ENCODE measurements around the gene PROX2.

Gene PROX2

GRCh38 chr14:74875204-74875603, 741 bp downstream of the PROX2 start:
- DNase-seq (ENCODE audit: low read depth, low spot score) = no peak
- TF ChIP-seq CTCF (IDR thresholded peaks at IDR 0.05; ENCODE audit: low read depth, low read length) = no peak
- in situ Hi-C loops (cut with HindIII; ENCODE audit: low sequenced_read_pairs) = no loop called here
- no peak overlapping the region for H3K4me3 ChIP-seq (ENCODE audit: low read depth, low read length)

- in situ Hi-C loops (cut with HindIII; ENCODE audit: low sequenced_read_pairs) = no loop called here
- TF ChIP-seq CTCF (IDR thresholded peaks at IDR 0.05; ENCODE audit: low read depth, low read length) = no peak
- DNase-seq (ENCODE audit: low read depth, low spot score) = no peak
Observed at GRCh38 chr14:74871819-74872218, 4.1 kb downstream of the PROX2 start.

DNA sequence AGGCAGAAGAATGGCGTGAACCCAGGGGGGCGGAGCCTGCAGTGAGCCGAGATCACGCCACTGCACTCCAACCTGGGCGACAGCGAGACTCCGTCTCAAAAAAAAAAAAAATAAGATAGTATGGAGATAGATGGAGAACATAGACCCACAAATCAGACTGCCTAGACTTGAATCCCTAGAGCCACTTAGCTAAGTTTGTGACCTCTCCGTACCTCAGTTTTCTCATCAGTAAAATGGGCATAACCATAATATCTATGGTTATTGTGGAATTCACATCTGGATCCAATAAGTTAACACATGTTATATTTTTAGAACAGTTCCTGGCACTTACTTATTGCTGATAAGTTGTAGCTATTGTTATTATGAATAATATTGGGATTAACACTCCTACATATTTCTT, 7.2 kb downstream of the PROX2 start:
- in situ Hi-C loops (cut with HindIII; ENCODE audit: low sequenced_read_pairs) = no loop called here
- no peak for TF ChIP-seq CTCF (IDR thresholded peaks at IDR 0.05; ENCODE audit: low read depth, low read length)
- no peak overlapping the region for H3K4me3 ChIP-seq (ENCODE audit: low read depth, low read length)
- DNase-seq (ENCODE audit: low read depth, low spot score) = no peak

More at GRCh38 chr14:74871819-74872218, 4.1 kb downstream of the PROX2 start:
- no peak overlapping the region for H3K4me3 ChIP-seq (ENCODE audit: low read depth, low read length)

- DNase-seq (ENCODE audit: low read depth, low spot score) = peak; percentile 42
- H3K4me3 ChIP-seq (ENCODE audit: low read depth, low read length) = no peak overlapping the region
- in situ Hi-C loops (cut with HindIII; ENCODE audit: low sequenced_read_pairs) = no loop called here
- TF ChIP-seq CTCF (IDR thresholded peaks at IDR 0.05; ENCODE audit: low read depth, low read length) = no peak
Observed at GRCh38 chr14:74867673-74868072, 8.3 kb downstream of the PROX2 start.

GRCh38 chr14:74866708-74867389, 9.1 kb downstream of the PROX2 start:
- in situ Hi-C loops (cut with HindIII; ENCODE audit: low sequenced_read_pairs) = no loop called here
- DNase-seq (ENCODE audit: low read depth, low spot score) = no peak
- no peak overlapping the region for H3K4me3 ChIP-seq (ENCODE audit: low read depth, low read length)

DNA sequence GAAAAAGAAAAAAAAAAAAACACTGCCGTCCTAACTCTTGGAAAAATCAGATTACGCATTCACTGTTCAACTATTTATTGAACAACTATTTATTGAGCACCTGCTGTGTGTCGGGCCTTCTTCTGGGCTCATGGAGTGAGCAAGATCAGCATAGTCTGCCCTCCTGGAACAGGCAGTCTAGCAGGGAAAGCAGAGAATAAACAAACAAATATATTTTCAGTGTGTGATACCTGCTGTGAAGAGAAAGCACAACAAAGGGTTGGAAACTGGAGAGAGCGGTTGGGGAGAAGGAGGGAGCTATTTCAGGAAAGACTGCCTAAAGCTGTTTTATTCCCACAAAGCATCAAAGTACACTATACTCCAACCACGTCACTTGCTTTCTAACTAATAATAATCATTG, 10.8 kb downstream of the PROX2 start:
- no peak overlapping the region for H3K4me3 ChIP-seq (ENCODE audit: low read depth, low read length)
- peak; percentile 29 for DNase-seq (ENCODE audit: low read depth, low spot score)
- in situ Hi-C loops (cut with HindIII; ENCODE audit: low sequenced_read_pairs) = no loop called here
- TF ChIP-seq CTCF (IDR thresholded peaks at IDR 0.05; ENCODE audit: low read depth, low read length) = no peak

More at GRCh38 chr14:74866708-74867389, 9.1 kb downstream of the PROX2 start:
- TF ChIP-seq CTCF (IDR thresholded peaks at IDR 0.05; ENCODE audit: low read depth, low read length) = no peak
